DND-41 (cell line): ENCODE measurements around the gene METRN.
A peak's percentile ranks its signal among the peaks of the same experiment; 100 is the strongest.

ENCODE experiments used
- ATAC-seq: fragments of 200-7000 bp; cut with Tn5 transposase; 3 replicates; pipeline ENCODE4 v1.9.1; 2021; ENCODE audit warnings: low read depth; ENCODE audit not compliant: insufficient read depth
- DNase-seq: peaks from one replicate; pipeline ENCODE4 v3.0.0-alpha.2; 2020
- H2AFZ ChIP-seq: 2 replicates; pipeline ENCODE4 v1.6.0; 2012; ENCODE audit warnings: low read depth, low read length
- H3K27ac ChIP-seq: 2 replicates; pipeline ENCODE4 v1.5.1; 2012; ENCODE audit warnings: low read length, inconsistent platforms
- H3K27me3 ChIP-seq: fragments of 200-600 bp; sonication (generic); 2 replicates; pipeline ENCODE4 v1.6.0; 2012; ENCODE audit warnings: low read length, mild to moderate bottlenecking, inconsistent platforms; ENCODE audit not compliant: insufficient read depth, poor library complexity
- H3K36me3 ChIP-seq: 2 replicates; pipeline ENCODE4 v1.5.1; 2012; ENCODE audit warnings: low read length, inconsistent platforms; ENCODE audit not compliant: insufficient read depth
- H3K4me1 ChIP-seq: 2 replicates; pipeline ENCODE4 v1.5.1; 2012; ENCODE audit warnings: mild to moderate bottlenecking, low read length; ENCODE audit not compliant: insufficient read depth
- H3K4me2 ChIP-seq: 2 replicates; pipeline ENCODE4 v1.6.0; 2012; ENCODE audit warnings: mild to moderate bottlenecking, moderate library complexity, low read length, inconsistent platforms; ENCODE audit not compliant: insufficient read depth
- H3K4me3 ChIP-seq, 2 experiments: fragments of 200-600 bp in 1 of 2; shearing (Covaris generic) in 1 of 2; 2 replicates each; pipeline ENCODE4 v1.5.1; 2012 to 2016; ENCODE audit warnings: inconsistent platforms in 2 of 2, low read length in 2 of 2, mild to moderate bottlenecking in 2 of 2, low read depth in 1 of 2, moderate library complexity in 1 of 2
- H3K79me2 ChIP-seq: 2 replicates; pipeline ENCODE4 v1.6.0; 2012; ENCODE audit warnings: low read length, inconsistent platforms; ENCODE audit not compliant: insufficient read depth
- H3K9ac ChIP-seq: 2 replicates; pipeline ENCODE4 v1.6.0; 2012; ENCODE audit warnings: low read depth, mild to moderate bottlenecking, inconsistent platforms, low read length, moderate library complexity
- H3K9me3 ChIP-seq: 2 replicates; pipeline ENCODE4 v1.5.1; 2012; ENCODE audit warnings: low read length, moderate library complexity, mild to moderate bottlenecking, inconsistent platforms; ENCODE audit not compliant: insufficient read depth, severe bottlenecking
- H4K20me1 ChIP-seq: 2 replicates; pipeline ENCODE4 v1.6.0; 2012; ENCODE audit warnings: low read length; ENCODE audit not compliant: insufficient read depth
- EZH2 ChIP-seq: IDR thresholded peaks from 3 replicates; pipeline ENCODE4 v1.6.1; 2012; ENCODE audit warnings: borderline replicate concordance, low read depth, mild to moderate bottlenecking, moderate library complexity, low read length, inconsistent platforms; ENCODE audit not compliant: severe bottlenecking
- TF ChIP-seq, protein P1 (sequence below): IDR thresholded peaks from 2 replicates; pipeline ENCODE4 v1.5.1; 2012; ENCODE audit warnings: borderline replicate concordance, low read length, moderate library complexity, mild to moderate bottlenecking; ENCODE audit not compliant: poor library complexity, severe bottlenecking; ENCODE audit errors: extremely low read depth

METRN gene

GRCh38 chr16:716200-716568 lies 1.3 kb downstream of the METRN start:
- H3K27ac ChIP-seq: 0 out of 2 replicates have a peak overlapping the region, but pooled peaks have one; percentile 33
- peak overlapping the region; percentile 74 for H3K9ac ChIP-seq

GRCh38 chr16:716768-717325 lies 1.9 kb downstream of the METRN start:
- ATAC-seq (no peak), DNase-seq (no peak)
- Histone ChIP-seq H3K9me3 (no peaks in the 10 kb centered on the region), H3K9ac (peak overlapping the region; percentile 74), H3K27ac (no peak overlapping the region), H3K4me3 (peak overlapping the region in 1 of 2 experiments; percentile 75; a peak in 1 of 4 replicates), H4K20me1 (peaks cover 45% of the 10 kb centered on the region), H2AFZ (no peak overlapping the region), H3K4me1 (peaks cover 73% of the 10 kb centered on the region), H3K4me2 (peak overlapping the region; percentile 68), H3K36me3 (peaks cover 12% of the 10 kb centered on the region; the same call in 1 of the 2 replicates), H3K79me2 (peaks cover 18% of the 10 kb centered on the region), H3K27me3 (peaks cover 6% of the 10 kb centered on the region)
- TF ChIP-seq, protein P1, sequence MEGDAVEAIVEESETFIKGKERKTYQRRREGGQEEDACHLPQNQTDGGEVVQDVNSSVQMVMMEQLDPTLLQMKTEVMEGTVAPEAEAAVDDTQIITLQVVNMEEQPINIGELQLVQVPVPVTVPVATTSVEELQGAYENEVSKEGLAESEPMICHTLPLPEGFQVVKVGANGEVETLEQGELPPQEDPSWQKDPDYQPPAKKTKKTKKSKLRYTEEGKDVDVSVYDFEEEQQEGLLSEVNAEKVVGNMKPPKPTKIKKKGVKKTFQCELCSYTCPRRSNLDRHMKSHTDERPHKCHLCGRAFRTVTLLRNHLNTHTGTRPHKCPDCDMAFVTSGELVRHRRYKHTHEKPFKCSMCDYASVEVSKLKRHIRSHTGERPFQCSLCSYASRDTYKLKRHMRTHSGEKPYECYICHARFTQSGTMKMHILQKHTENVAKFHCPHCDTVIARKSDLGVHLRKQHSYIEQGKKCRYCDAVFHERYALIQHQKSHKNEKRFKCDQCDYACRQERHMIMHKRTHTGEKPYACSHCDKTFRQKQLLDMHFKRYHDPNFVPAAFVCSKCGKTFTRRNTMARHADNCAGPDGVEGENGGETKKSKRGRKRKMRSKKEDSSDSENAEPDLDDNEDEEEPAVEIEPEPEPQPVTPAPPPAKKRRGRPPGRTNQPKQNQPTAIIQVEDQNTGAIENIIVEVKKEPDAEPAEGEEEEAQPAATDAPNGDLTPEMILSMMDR: no peak
- TF ChIP-seq EZH2: no peak

More at GRCh38 chr16:716200-716568, 1.3 kb downstream of the METRN start:
- Histone ChIP-seq H3K79me2 (peaks cover 18% of the 10 kb centered on the region), H3K9me3 (no peaks in the 10 kb centered on the region), H3K4me2 (peak overlapping the region; percentile 68), H3K4me1 (peaks cover 71% of the 10 kb centered on the region), H4K20me1 (peaks cover 44% of the 10 kb centered on the region), H3K4me3 (peak overlapping the region; percentile 67 to 75; a peak in 3 of 4 replicates), H3K36me3 (peaks cover 12% of the 10 kb centered on the region; the same call in 1 of the 2 replicates), H3K27me3 (peaks cover 6% of the 10 kb centered on the region), H2AFZ (no peak overlapping the region)
- TF ChIP-seq, protein P1: no peak
- no peak for TF ChIP-seq EZH2
- DNase-seq (no peak), ATAC-seq (no peak)

DNA sequence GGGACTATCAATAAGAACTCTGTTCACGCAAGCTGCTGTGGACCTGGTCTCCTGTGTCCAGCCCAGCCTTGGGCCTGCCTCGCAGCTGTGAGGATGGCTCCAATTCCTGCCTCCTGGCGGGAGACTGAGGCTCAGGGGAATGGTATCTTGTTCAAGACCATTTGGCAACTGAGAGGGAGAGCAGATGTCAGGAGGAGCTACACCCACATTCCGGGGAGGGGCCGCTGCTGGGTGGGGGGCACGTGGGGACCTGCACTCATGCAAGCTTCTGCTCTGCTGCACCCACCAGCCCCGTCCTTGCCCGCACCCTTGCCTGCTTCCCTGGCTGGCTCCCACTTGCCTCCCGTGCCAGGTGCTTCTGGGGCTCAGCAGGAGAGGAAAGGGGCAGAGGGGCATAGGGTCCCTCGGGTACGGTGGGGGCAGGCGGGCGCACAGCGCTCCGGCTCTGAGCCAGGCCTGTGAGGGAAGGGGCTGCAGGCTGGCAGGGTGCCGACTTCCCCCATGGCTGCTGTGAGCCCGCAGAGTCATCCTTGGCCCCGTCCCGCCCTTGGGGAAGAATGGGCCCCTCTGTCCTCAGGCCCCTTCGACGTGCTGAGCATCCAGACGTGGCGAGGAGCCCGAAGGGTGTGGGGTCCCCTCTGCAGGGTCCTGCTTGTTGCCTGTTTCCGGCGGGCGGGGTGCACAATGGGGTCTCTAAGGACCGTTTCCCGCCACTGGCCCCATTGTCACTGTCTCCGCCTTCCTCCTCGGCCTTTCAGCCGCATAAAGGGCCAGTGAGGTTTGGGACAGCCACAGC lies 2.7 kb downstream of the METRN start:
- no peak for ATAC-seq
- TF ChIP-seq, protein P1: no peak
- no peak for TF ChIP-seq EZH2
- Histone ChIP-seq H4K20me1 (peaks cover 51% of the 10 kb centered on the region), H3K27ac (no peak overlapping the region), H3K36me3 (peaks cover 12% of the 10 kb centered on the region; the same call in 1 of the 2 replicates), H3K27me3 (peaks cover 6% of the 10 kb centered on the region), H3K4me2 (no peak overlapping the region), H3K9ac (no peak overlapping the region), H3K4me1 (peaks cover 77% of the 10 kb centered on the region), H3K4me3 (no peak overlapping the region), H3K79me2 (peaks cover 18% of the 10 kb centered on the region), H3K9me3 (no peaks in the 10 kb centered on the region), H2AFZ (no peak overlapping the region)
- DNase-seq: no peak
